ENCODE results near the gene PRKCSH.

Gene PRKCSH, protein sequence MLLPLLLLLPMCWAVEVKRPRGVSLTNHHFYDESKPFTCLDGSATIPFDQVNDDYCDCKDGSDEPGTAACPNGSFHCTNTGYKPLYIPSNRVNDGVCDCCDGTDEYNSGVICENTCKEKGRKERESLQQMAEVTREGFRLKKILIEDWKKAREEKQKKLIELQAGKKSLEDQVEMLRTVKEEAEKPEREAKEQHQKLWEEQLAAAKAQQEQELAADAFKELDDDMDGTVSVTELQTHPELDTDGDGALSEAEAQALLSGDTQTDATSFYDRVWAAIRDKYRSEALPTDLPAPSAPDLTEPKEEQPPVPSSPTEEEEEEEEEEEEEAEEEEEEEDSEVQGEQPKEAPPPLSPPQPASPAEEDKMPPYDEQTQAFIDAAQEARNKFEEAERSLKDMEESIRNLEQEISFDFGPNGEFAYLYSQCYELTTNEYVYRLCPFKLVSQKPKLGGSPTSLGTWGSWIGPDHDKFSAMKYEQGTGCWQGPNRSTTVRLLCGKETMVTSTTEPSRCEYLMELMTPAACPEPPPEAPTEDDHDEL

DNA sequence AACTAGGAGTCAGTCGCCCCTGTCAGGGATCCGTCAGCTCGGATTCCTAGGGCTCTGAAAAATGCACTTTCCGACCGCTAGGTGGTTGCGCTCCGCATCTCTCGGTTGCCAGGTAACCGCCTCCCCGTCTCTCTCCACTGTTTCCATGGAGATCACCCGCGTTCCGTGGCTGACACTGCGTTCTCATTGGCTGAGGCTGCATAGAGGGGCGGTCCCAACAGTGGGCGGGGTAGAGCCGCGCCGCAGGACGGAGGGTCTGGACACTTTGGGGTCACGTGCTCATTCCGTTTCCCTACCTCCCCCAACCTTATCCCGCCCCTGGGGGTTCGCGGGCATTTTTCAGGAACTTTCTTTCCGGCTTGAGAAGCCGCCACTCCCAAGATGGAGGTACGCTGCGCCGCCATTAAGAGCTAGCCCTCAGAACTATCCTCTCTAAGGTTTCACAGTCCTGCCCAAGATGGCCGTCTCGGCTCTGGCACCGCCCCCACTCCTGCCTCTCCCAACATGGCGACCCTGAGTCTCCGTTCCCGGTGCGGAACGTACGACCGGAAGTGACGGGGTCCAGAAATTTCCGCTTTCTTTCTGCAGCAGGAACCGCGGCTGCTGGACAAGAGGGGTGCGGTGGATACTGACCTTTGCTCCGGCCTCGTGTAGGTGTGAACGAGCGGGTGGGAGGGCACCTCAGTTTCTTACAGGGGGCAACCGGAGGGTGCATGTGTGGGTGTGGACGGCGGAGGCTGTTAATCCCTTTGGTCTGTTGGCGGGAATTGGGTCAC is at the start of gene PRKCSH, which contains the start of gene ODAD3:
Gene PRKCSH, plus strand, starts transcription at position 579 of the 776 bp plus-strand sequence. CDS start 483 bp downstream, outside the sequence.
Gene ODAD3, minus strand, starts transcription at position 65 of the 776 bp plus-strand sequence. CDS start 105 bp downstream, outside the sequence.
- H3K4me3 ChIP-seq (ENCODE audit: low read length), result peak within 1 kb of the TSS; percentile 95
- TF ChIP-seq, protein P1, sequence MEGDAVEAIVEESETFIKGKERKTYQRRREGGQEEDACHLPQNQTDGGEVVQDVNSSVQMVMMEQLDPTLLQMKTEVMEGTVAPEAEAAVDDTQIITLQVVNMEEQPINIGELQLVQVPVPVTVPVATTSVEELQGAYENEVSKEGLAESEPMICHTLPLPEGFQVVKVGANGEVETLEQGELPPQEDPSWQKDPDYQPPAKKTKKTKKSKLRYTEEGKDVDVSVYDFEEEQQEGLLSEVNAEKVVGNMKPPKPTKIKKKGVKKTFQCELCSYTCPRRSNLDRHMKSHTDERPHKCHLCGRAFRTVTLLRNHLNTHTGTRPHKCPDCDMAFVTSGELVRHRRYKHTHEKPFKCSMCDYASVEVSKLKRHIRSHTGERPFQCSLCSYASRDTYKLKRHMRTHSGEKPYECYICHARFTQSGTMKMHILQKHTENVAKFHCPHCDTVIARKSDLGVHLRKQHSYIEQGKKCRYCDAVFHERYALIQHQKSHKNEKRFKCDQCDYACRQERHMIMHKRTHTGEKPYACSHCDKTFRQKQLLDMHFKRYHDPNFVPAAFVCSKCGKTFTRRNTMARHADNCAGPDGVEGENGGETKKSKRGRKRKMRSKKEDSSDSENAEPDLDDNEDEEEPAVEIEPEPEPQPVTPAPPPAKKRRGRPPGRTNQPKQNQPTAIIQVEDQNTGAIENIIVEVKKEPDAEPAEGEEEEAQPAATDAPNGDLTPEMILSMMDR (conservative IDR thresholded peaks at IDR 0.05; ENCODE audit: low read length), result peak; percentile 79
- DNase-seq (ENCODE audit: low read depth), result peak; percentile 100

DNA sequence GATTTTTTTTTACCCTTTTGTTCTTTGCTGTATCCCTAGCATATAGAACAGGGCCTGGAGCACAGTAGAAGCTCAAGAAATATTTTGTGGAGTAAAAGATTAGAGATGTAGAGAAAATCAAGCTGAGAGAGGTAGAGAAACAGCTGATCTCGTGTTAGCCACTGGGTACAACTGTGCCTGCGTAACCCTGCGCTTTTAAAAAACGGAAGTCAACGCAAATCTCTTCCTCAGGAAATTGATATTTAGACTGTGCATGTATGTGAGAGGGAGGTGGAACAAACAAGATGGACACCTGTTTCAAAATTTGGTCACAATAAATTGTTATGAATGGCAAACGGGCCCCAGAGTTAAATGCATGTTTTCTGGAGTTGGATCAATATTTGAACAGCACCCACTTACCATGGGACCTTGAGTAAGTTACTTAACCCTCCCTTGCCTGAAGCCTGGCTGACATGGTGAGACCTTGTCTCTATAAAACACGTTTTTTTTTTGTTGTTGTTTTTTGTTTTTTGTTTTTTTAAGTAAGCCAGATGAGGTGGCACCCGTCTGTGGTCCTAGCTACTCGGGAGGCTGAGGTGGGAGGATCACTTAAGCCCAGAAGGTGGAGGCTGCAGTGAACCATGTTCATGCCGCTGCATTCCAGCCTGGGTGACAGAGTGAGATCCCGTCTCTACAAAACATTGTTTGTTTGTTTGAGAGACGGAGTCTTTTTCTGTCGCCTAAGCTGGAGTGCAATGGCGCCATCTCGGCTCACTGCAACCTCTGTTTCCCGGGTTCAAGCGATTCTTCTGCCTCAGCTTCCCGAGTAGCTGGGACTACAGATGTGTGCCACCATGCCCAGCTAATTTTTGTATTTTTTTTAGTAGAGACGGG is 48.0 kb upstream of the PRKCSH start:
- DNase-seq (ENCODE audit: low read depth), result no peak
- no peak overlapping the region for H3K4me3 ChIP-seq (ENCODE audit: low read length)
- TF ChIP-seq, protein P1 (conservative IDR thresholded peaks at IDR 0.05; ENCODE audit: low read length), result no peak

DNA sequence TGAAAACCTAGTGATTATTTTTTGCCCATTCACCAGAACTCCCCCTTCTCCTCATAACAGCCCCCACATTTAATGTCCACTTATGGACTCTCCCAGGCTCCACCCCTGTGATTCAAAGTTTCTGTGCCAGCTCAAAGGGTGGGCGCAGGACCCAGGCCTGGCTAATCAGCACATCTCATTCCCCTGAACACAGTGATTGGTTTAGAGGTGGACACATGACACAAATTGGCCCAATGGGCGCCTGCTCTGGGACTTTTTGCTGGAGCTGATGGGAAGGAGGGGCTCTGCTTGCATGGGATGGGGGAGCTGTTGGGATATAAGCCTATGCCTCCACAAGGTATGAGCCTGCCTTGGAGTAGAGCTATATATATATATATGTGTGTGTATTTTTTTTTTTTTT is 45.1 kb upstream of the PRKCSH start:
- DNase-seq (ENCODE audit: low read depth), result no peak
- no peak overlapping the region for H3K4me3 ChIP-seq (ENCODE audit: low read length)
- TF ChIP-seq, protein P1 (conservative IDR thresholded peaks at IDR 0.05; ENCODE audit: low read length), result no peak

DNA sequence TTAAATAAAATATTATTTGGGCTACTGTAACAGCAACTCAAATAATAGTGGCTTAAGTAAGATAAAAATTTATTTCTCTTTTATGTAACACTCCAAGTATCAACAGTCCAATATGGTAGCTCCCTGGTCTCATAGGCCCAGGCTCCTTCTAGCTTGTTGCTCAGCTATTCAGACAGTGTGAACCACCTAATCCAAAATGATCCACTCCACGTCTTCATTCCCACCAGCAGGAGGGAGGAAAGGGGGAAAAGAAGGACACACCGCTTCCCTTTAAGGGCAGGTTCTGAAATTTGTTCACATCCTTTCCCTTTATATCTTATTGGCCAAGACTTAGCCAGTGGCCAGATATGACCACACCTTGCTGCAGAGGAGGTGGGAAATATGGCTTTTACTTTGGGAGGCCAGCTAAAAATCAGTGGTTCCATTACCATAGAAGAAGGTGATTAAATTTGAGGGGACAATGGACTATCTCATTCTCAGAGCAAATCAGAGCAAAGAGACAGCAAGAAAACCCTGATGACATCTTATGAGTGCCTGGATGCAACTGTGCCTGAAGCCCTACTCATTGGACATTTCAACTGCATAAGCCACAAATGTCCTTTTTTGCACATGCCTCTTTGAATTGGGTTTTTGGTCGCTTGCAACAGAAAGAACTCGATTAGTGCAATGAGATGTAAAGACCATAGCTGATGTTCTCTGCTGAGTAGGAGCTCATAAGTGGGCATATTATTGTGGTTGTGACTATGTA is 44.3 kb upstream of the PRKCSH start:
- TF ChIP-seq, protein P1 (conservative IDR thresholded peaks at IDR 0.05; ENCODE audit: low read length), result no peak
- no peak overlapping the region for H3K4me3 ChIP-seq (ENCODE audit: low read length)
- no peak for DNase-seq (ENCODE audit: low read depth)

GRCh38 chr19:11397089-11397610 is 38.3 kb upstream of the PRKCSH start:
- DNase-seq (ENCODE audit: low read depth), result no peak
- TF ChIP-seq, protein P1 (conservative IDR thresholded peaks at IDR 0.05; ENCODE audit: low read length), result no peak
- H3K4me3 ChIP-seq (ENCODE audit: low read length), result no peak overlapping the region

GRCh38 chr19:11399667-11400066 is 35.8 kb upstream of the PRKCSH start:
- TF ChIP-seq, protein P1 (conservative IDR thresholded peaks at IDR 0.05; ENCODE audit: low read length), result no peak
- H3K4me3 ChIP-seq (ENCODE audit: low read length), result no peak overlapping the region
- DNase-seq (ENCODE audit: low read depth), result no peak
